HG03442 (cell line): ENCODE results near the gene PNPLA1.

Experiments used
- ATAC-seq: cut with Tn5 transposase; IDR thresholded peaks from one replicate; pipeline ENCODE4 v1.9.1; 2021; ENCODE audit warnings: mild to moderate bottlenecking, moderate library complexity; ENCODE audit not compliant: unreplicated experiment

The PNPLA1 gene

GRCh38 chr6:36352477-36353157 lies 82.8 kb downstream of the PNPLA1 start:
- ATAC-seq = no peak

GRCh38 chr6:36353411-36353915 lies 83.6 kb downstream of the PNPLA1 start:
- no peak for ATAC-seq

DNA sequence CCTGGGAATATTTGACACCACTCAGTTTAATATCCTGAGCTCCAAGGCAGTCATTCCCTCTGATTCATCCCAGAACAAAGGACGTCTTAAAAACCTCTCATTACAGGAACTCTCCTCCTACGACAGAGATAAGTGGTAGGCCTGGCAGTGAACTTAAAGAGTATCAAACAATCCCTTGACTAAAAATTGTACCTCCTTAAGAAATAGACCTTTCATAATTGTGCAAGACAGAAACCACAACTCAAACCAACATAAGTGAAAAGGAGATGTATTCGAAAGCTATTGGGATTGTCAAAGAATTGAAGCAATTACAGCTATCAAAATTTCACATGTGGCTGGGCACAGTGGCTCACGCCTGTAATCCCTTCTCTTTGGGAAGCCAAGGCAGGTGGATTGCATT lies 86.0 kb downstream of the PNPLA1 start:
- no peak for ATAC-seq

DNA sequence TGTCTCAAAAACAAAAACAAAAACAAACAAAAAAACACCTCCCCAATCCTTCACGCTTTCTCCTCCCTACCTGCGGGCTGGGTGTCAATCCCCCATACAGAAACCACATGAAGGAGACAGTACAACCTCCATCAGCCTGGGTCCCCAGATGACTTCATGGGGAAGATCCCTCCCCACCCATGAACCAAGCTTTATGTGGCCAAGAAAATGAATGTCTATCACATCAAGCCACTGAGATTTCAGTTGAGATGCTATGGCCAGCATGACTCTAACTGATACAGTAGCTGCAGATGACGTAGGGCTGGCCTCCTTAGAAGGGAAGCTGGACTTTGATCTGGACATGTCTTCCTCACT lies 88.0 kb downstream of the PNPLA1 start:
- ATAC-seq = peak; percentile 33
